Uterus (tissue), 4 donors: ENCODE results near the gene MRNIP. TPM values are rescaled to one million over a fixed set of nuclear protein-coding genes. Genes with fewer than 3 reads are reported as not detected.

Experiments used
- DNase-seq, 2 donors: peaks; one replicate each; pipeline ENCODE4 v3.0.0-alpha.2; 2019 to 2020
- H3K27ac ChIP-seq, 2 donors: fragments of 200-600 bp; sonication (generic); 1 replicate in 1 of 2; 2 replicates in 1 of 2; pipeline ENCODE4 v1.5.1; 2016 to 2018
- H3K27me3 ChIP-seq, 2 donors: fragments of 200-600 bp; sonication (generic); one replicate each; pipeline ENCODE4 v1.5.1; 2018 to 2019; ENCODE audit warnings: control low read depth in 1 of 2
- H3K36me3 ChIP-seq, 2 donors: fragments of 200-600 bp; sonication (generic); one replicate each; pipeline ENCODE4 v1.5.1; 2019; ENCODE audit warnings: control low read depth in 1 of 2
- H3K4me1 ChIP-seq, 2 donors: fragments of 200-600 bp; sonication (generic); one replicate each; pipeline ENCODE4 v1.5.1; 2018 to 2019; ENCODE audit warnings: control low read depth in 1 of 2
- H3K4me3 ChIP-seq, 2 donors: fragments of 200-600 bp; sonication (generic); 1 replicate in 1 of 2; 2 replicates in 1 of 2; pipeline ENCODE4 v1.5.1; 2018 to 2019; ENCODE audit warnings: mild to moderate bottlenecking in 1 of 2
- H3K9me3 ChIP-seq, 2 donors: fragments of 200-600 bp; sonication (generic); one replicate each; pipeline ENCODE4 v1.5.1; 2019; ENCODE audit warnings: control low read depth in 1 of 2
- CTCF ChIP-seq, 4 experiments: fragments of 200-600 bp in 2 of 4; fragments of 450-650 bp in 2 of 4; sonication (generic) in 2 of 4; IDR thresholded peaks; one replicate each; pipeline ENCODE4 v1.5.1; 2016 to 2019; ENCODE audit warnings: antibody characterized with exemption in 4 of 4, mild to moderate bottlenecking in 2 of 4, moderate library complexity in 1 of 4
- POLR2A ChIP-seq, 2 donors: fragments of 450-650 bp; IDR thresholded peaks; one replicate each; pipeline ENCODE4 v1.6.1; 2016; ENCODE audit warnings: antibody characterized with exemption in 2 of 2, mild to moderate bottlenecking in 1 of 2, moderate library complexity in 1 of 2
- intact Hi-C: fragments of 100-400 bp; cut with DNase I; formaldehyde crosslinking; loops from one replicate; pipeline ENCODE4 v1.15.1; 2023; ENCODE audit warnings: low total_unique reads
- total RNA-seq, 4 donors: library from RNA; depleted of rRNA in 3 of 4; stranded (reverse); fragments of >200 nt in 3 of 4; gene quantifications; one replicate each; pipeline versions ENCODE4 v1.1.0 to v1.2.4, GENCODE V29; 2014 to 2023
- donor health status: DM: yes; HTN: yes; CAD: no.

Gene MRNIP
- total RNA-seq, 4 donors from 2014 or later = 16.8 to 138 (median 61.6) TPM

GRCh38 chr5:179823937-179824744 is 34.5 kb downstream of the MRNIP start:
- peaks cover 13 to 14% of the 10 kb centered on the region in 2 donors for H3K4me1 ChIP-seq
- TF ChIP-seq CTCF (IDR thresholded peaks at IDR 0.05) (no peak), POLR2A (IDR thresholded peaks at IDR 0.05) (no peak)
- H3K4me3 ChIP-seq = no peak overlapping the region
- intact Hi-C loops = no loop called here
- H3K27ac ChIP-seq = peak overlapping the region in 1 of 2 donors; percentile 99
- H3K9me3 ChIP-seq = no peaks in the 10 kb centered on the region
- DNase-seq = no peak
- no peaks in the 10 kb centered on the region for H3K27me3 ChIP-seq
- no peaks in the 10 kb centered on the region for H3K36me3 ChIP-seq

GRCh38 chr5:179822444-179822990 is 36.1 kb downstream of the MRNIP start:
- Histone ChIP-seq H3K27me3 (no peaks in the 10 kb centered on the region), H3K36me3 (no peaks in the 10 kb centered on the region), H3K9me3 (no peaks in the 10 kb centered on the region), H3K4me3 (peak overlapping the region; percentile 94 to 97), H3K27ac (peak overlapping the region; percentile 98 to 99), H3K4me1 (peaks cover 13 to 14% of the 10 kb centered on the region in 2 donors)
- DNase-seq = no peak
- intact Hi-C loops = no loop called here
- TF ChIP-seq CTCF (IDR thresholded peaks at IDR 0.05) = no peak
- TF ChIP-seq POLR2A (IDR thresholded peaks at IDR 0.05) = no peak

GRCh38 chr5:179822059-179822432 is 36.6 kb downstream of the MRNIP start:
- Histone ChIP-seq H3K4me1 (peaks cover 13 to 14% of the 10 kb centered on the region in 2 donors), H3K9me3 (no peaks in the 10 kb centered on the region), H3K27me3 (no peaks in the 10 kb centered on the region), H3K27ac (peak overlapping the region; percentile 98 to 99), H3K36me3 (no peaks in the 10 kb centered on the region), H3K4me3 (peak overlapping the region; percentile 94 to 97)
- DNase-seq = no peak
- intact Hi-C loops = no loop called here
- TF ChIP-seq POLR2A (IDR thresholded peaks at IDR 0.05) = no peak
- no peak for TF ChIP-seq CTCF (IDR thresholded peaks at IDR 0.05)

GRCh38 chr5:179821298-179822058 is 37.1 kb downstream of the MRNIP start:
- DNase-seq = peak; percentile 95 to 97
- intact Hi-C loops = no loop called here
- H3K4me3 ChIP-seq = peak overlapping the region; percentile 94 to 97
- no peaks in the 10 kb centered on the region for H3K9me3 ChIP-seq
- H3K27me3 ChIP-seq = no peaks in the 10 kb centered on the region
- H3K27ac ChIP-seq = peak overlapping the region; percentile 98 to 99
- peaks cover 13 to 14% of the 10 kb centered on the region in 2 donors for H3K4me1 ChIP-seq
- H3K36me3 ChIP-seq = no peaks in the 10 kb centered on the region
- TF ChIP-seq CTCF (IDR thresholded peaks at IDR 0.05) (peak in 1 of 4 experiments; percentile 20), POLR2A (IDR thresholded peaks at IDR 0.05) (peak; percentile 88 to 93)
